H9 (cell line): ENCODE data around the gene SHISA3. TPM values are rescaled to one million over a fixed set of nuclear protein-coding genes. Genes with fewer than 3 reads are reported as not detected.

Source experiments
- DNase-seq: peaks from one replicate; pipeline ENCODE4 v3.0.0-alpha.2; 2017
- H2AFZ ChIP-seq: one replicate; pipeline ENCODE4 v1.6.1; 2013; ENCODE audit warnings: mild to moderate bottlenecking, low read length, control low read depth, moderate library complexity
- H2AK5ac ChIP-seq: 2 replicates; pipeline ENCODE4 v1.6.1; 2013; ENCODE audit warnings: low read length, control low read depth, mixed read lengths; ENCODE audit not compliant: insufficient read length
- H2BK120ac ChIP-seq: one replicate; pipeline ENCODE4 v1.6.1; 2013; ENCODE audit warnings: low read depth, mild to moderate bottlenecking, low read length, control low read depth, inconsistent platforms; ENCODE audit not compliant: poor library complexity, severe bottlenecking
- H2BK12ac ChIP-seq: 2 replicates; pipeline ENCODE4 v1.6.1; 2013; ENCODE audit warnings: low read length, control low read depth, mixed read lengths, low read depth; ENCODE audit not compliant: insufficient read length
- H2BK15ac ChIP-seq: 2 replicates; pipeline ENCODE4 v1.6.1; 2013; ENCODE audit warnings: low read depth, low read length, control low read depth
- H2BK20ac ChIP-seq: one replicate; pipeline ENCODE4 v1.6.1; 2013; ENCODE audit warnings: low read depth, mild to moderate bottlenecking, low read length, control low read depth, inconsistent platforms; ENCODE audit not compliant: poor library complexity, severe bottlenecking
- H2BK5ac ChIP-seq: 2 replicates; pipeline ENCODE4 v1.6.1; 2013; ENCODE audit warnings: low read length, control low read depth, mixed read lengths; ENCODE audit not compliant: insufficient read length
- H3K14ac ChIP-seq: 2 replicates; pipeline ENCODE4 v1.6.1; 2013; ENCODE audit warnings: low read length, control low read depth; ENCODE audit not compliant: insufficient read depth
- H3K18ac ChIP-seq: 2 replicates; pipeline ENCODE4 v1.6.1; 2013; ENCODE audit warnings: low read depth, mild to moderate bottlenecking, mixed read lengths, low read length, control low read depth; ENCODE audit not compliant: insufficient read length
- H3K23ac ChIP-seq: 2 replicates; pipeline ENCODE4 v1.6.1; 2013; ENCODE audit warnings: low read length, control low read depth, mixed read lengths, low read depth; ENCODE audit not compliant: insufficient read length
- H3K23me2 ChIP-seq: 2 replicates; pipeline ENCODE4 v1.6.1; 2013; ENCODE audit warnings: low read depth, mild to moderate bottlenecking, mixed read lengths, low read length, control low read depth; ENCODE audit not compliant: insufficient read length, poor library complexity, severe bottlenecking
- H3K27ac ChIP-seq: 2 replicates; pipeline ENCODE4 v1.5.1; 2013; ENCODE audit warnings: low read length, control low read depth, mixed read lengths, low read depth; ENCODE audit not compliant: insufficient read length
- H3K27me3 ChIP-seq: 2 replicates; pipeline ENCODE4 v1.6.1; 2013; ENCODE audit warnings: low read length, control low read depth, inconsistent platforms; ENCODE audit not compliant: insufficient read depth
- H3K4ac ChIP-seq: 2 replicates; pipeline ENCODE4 v1.6.1; 2013; ENCODE audit warnings: low read depth, mild to moderate bottlenecking, control low read depth, inconsistent platforms, low read length, moderate library complexity
- H3K4me1 ChIP-seq: 2 replicates; pipeline ENCODE4 v1.6.1; 2013; ENCODE audit warnings: low read length, control low read depth, inconsistent platforms; ENCODE audit not compliant: insufficient read depth
- H3K4me2 ChIP-seq: 2 replicates; pipeline ENCODE4 v1.6.1; 2013; ENCODE audit warnings: low read length, control low read depth, mixed read lengths; ENCODE audit not compliant: insufficient read length, insufficient read depth
- H3K56ac ChIP-seq: 2 replicates; pipeline ENCODE4 v1.6.1; 2013; ENCODE audit warnings: low read depth, mild to moderate bottlenecking, mixed read lengths, low read length, control low read depth; ENCODE audit not compliant: insufficient read length
- H3K79me1 ChIP-seq: 2 replicates; pipeline ENCODE4 v1.6.1; 2013; ENCODE audit warnings: low read depth, mild to moderate bottlenecking, moderate library complexity, low read length, control low read depth, inconsistent platforms; ENCODE audit not compliant: insufficient read depth, poor library complexity, severe bottlenecking
- H3K79me2 ChIP-seq: 2 replicates; pipeline ENCODE4 v1.6.1; 2013; ENCODE audit warnings: low read length, control low read depth, inconsistent platforms; ENCODE audit not compliant: insufficient read depth
- H3K9ac ChIP-seq: 2 replicates; pipeline ENCODE4 v1.6.1; 2013; ENCODE audit warnings: low read length, control low read depth, mixed read lengths; ENCODE audit not compliant: insufficient read length; ENCODE audit errors: extremely low read depth
- H3K9me3 ChIP-seq: one replicate; pipeline ENCODE4 v1.6.1; 2013; ENCODE audit warnings: low read depth, low read length, inconsistent platforms; ENCODE audit not compliant: control insufficient read depth
- H3T11ph ChIP-seq: one replicate; pipeline ENCODE4 v1.6.1; 2013; ENCODE audit warnings: mild to moderate bottlenecking, low read length, control low read depth, inconsistent platforms
- H4K20me1 ChIP-seq: one replicate; pipeline ENCODE4 v1.6.1; 2013; ENCODE audit not compliant: control insufficient read depth, insufficient read length, insufficient read depth
- H4K5ac ChIP-seq: 2 replicates; pipeline ENCODE4 v1.6.1; 2013; ENCODE audit warnings: low read depth, mild to moderate bottlenecking, mixed read lengths, low read length, control low read depth; ENCODE audit not compliant: insufficient read length
- H4K8ac ChIP-seq: replicated peaks from 2 replicates; pipeline ENCODE4 v1.6.1; 2013; ENCODE audit warnings: low read length, control low read depth, mixed read lengths, low read depth; ENCODE audit not compliant: insufficient read length
- H4K91ac ChIP-seq: 2 replicates; pipeline ENCODE4 v1.6.1; 2013; ENCODE audit warnings: low read depth, mild to moderate bottlenecking, moderate library complexity, mixed read lengths, low read length, control low read depth; ENCODE audit not compliant: insufficient read length
- H3K27ac Mint-ChIP-seq, 3 experiments: 2 replicates in 2 of 3; 3 replicates in 1 of 3; pipeline ENCODE4 v1.8.0; 2020 to 2021; ENCODE audit warnings: mixed read lengths in 3 of 3, mild to moderate bottlenecking in 1 of 3, moderate library complexity in 1 of 3
- H3K27me3 Mint-ChIP-seq: 2 replicates; pipeline ENCODE4 v1.8.0; 2021; ENCODE audit warnings: low read depth, mild to moderate bottlenecking, moderate library complexity, mixed read lengths
- H3K36me3 Mint-ChIP-seq, 3 experiments: 2 replicates in 2 of 3; 3 replicates in 1 of 3; pipeline ENCODE4 v1.8.0; 2020 to 2021; ENCODE audit warnings: low read depth in 3 of 3, mixed read lengths in 3 of 3; ENCODE audit not compliant: insufficient read depth in 1 of 3
- H3K4me1 Mint-ChIP-seq, 2 experiments: 2 replicates each; pipeline ENCODE4 v1.8.0; 2020; ENCODE audit warnings: mixed read lengths in 2 of 2
- H3K4me3 Mint-ChIP-seq, 2 experiments: 2 replicates in 1 of 2; 3 replicates in 1 of 2; pipeline ENCODE4 v1.8.0; 2020 to 2021; ENCODE audit warnings: mild to moderate bottlenecking in 2 of 2, mixed read lengths in 2 of 2, moderate library complexity in 1 of 2
- H3K9me3 Mint-ChIP-seq, 2 experiments: 2 replicates in 1 of 2; 3 replicates in 1 of 2; pipeline ENCODE4 v1.8.0; 2020; ENCODE audit warnings: mild to moderate bottlenecking in 2 of 2, mixed read lengths in 2 of 2, moderate library complexity in 1 of 2
- WGBS: extraction: QIAGEN DNeasy Blood & Tissue Kit; methylation state at CpG from one replicate; pipeline ENCODE4 v1.1.7; 2013; ENCODE audit warnings: missing lambda C conversion rate, low lambda C conversion rate, mixed read lengths; ENCODE audit not compliant: insufficient read length; ENCODE audit errors: extremely low coverage; 5-methylcytosine and 5-hydroxymethylcytosine counted together
- total RNA-seq: library from RNA; stranded (reverse); gene quantifications from 2 replicates; pipeline ENCODE4 v1.2.1, GENCODE V29; 2021
- TF ChIP-seq, protein P1 (sequence below): fragments of 200-600 bp; sonication (generic); conservative IDR thresholded peaks from 3 replicates; pipeline ENCODE4 v1.8.0; 2021; ENCODE audit warnings: antibody characterized with exemption, mild to moderate bottlenecking

Gene SHISA3
- total RNA-seq, 1 experiment from 2014 or later = 1.7 TPM

DNA sequence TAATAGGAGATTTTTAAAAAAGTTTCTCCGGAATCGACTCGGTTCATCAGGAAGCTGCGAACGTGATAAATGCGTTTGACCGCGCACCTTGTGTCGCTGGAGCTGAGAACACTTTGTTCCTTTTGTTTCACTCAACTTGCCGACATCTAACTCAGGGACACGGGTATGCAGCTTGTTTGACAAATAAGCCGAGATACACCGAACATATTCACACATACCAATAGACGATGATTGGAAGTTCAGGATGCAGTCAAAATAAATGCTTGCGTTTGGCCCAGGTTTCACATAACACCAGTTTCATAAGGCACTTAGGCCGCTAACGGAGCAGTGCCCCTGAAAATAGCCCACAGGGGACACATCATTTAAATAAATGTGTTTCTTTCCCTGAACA, 932 bp upstream of the SHISA3 start:
- no peak overlapping the region for H2AFZ ChIP-seq

More for the DNA sequence above, 932 bp upstream of the SHISA3 start:
- no peak overlapping the region for H2AK5ac ChIP-seq
- no peak overlapping the region for H2BK5ac ChIP-seq
- H4K5ac ChIP-seq = no peak overlapping the region
- peaks cover 51 to 61% of the 10 kb centered on the region in 2 experiments for H3K4me1 Mint-ChIP-seq
- TF ChIP-seq, protein P1, sequence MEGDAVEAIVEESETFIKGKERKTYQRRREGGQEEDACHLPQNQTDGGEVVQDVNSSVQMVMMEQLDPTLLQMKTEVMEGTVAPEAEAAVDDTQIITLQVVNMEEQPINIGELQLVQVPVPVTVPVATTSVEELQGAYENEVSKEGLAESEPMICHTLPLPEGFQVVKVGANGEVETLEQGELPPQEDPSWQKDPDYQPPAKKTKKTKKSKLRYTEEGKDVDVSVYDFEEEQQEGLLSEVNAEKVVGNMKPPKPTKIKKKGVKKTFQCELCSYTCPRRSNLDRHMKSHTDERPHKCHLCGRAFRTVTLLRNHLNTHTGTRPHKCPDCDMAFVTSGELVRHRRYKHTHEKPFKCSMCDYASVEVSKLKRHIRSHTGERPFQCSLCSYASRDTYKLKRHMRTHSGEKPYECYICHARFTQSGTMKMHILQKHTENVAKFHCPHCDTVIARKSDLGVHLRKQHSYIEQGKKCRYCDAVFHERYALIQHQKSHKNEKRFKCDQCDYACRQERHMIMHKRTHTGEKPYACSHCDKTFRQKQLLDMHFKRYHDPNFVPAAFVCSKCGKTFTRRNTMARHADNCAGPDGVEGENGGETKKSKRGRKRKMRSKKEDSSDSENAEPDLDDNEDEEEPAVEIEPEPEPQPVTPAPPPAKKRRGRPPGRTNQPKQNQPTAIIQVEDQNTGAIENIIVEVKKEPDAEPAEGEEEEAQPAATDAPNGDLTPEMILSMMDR = no peak
- H3K4ac ChIP-seq = no peak overlapping the region
- H3K23me2 ChIP-seq = peaks cover 32% of the 10 kb centered on the region
- H2BK20ac ChIP-seq = no peak overlapping the region
- peaks cover 90% of the 10 kb centered on the region for H3K27me3 Mint-ChIP-seq
- H3K9me3 Mint-ChIP-seq = no peaks in the 10 kb centered on the region; a peak in 1 of 5 replicates
- no peak overlapping the region for H4K8ac ChIP-seq
- H2BK12ac ChIP-seq = no peak overlapping the region
- H3K27ac Mint-ChIP-seq = no peak overlapping the region
- no peaks in the 10 kb centered on the region for H3K79me1 ChIP-seq
- no peak overlapping the region for H3K14ac ChIP-seq
- peaks cover 0 to 2% (median 0%) of the 10 kb centered on the region in 3 experiments; a peak in 1 of 7 replicates for H3K36me3 Mint-ChIP-seq
- no peak overlapping the region for H3T11ph ChIP-seq
- no peak overlapping the region for H3K23ac ChIP-seq
- no peaks in the 10 kb centered on the region for H4K20me1 ChIP-seq
- no peak overlapping the region for H4K91ac ChIP-seq
- no peak overlapping the region for H3K56ac ChIP-seq
- no peak overlapping the region for H3K27ac ChIP-seq
- no peaks in the 10 kb centered on the region for H3K79me2 ChIP-seq
- no peak for DNase-seq
- peak overlapping the region; percentile 57 for H3K4me2 ChIP-seq
- no peak overlapping the region for H2BK15ac ChIP-seq
- no peak overlapping the region for H2BK120ac ChIP-seq
- H3K9me3 ChIP-seq = no peaks in the 10 kb centered on the region
- H3K18ac ChIP-seq = no peak overlapping the region
- H3K9ac ChIP-seq = no peak overlapping the region
- peaks cover 5% of the 10 kb centered on the region; the same call in 1 of the 2 replicates for H3K4me1 ChIP-seq
- peak overlapping the region; percentile 68 to 92 for H3K4me3 Mint-ChIP-seq
- WGBS = no CpG with 5 or more reads among the region's 17 CpGs
- peaks cover 42% of the 10 kb centered on the region for H3K27me3 ChIP-seq
